GM21515 (cell line): ENCODE data around the gene COL27A1.
"Not testable (repeated sequence)": the region's sequence is repeated elsewhere in the genome, so short reads cannot be mapped to it uniquely, and the experiment has no call there.

Experiments
- ATAC-seq: cut with Tn5 transposase; IDR thresholded peaks from one replicate; pipeline ENCODE4 v1.9.1; 2021; ENCODE audit not compliant: unreplicated experiment

The COL27A1 gene

GRCh38 chr9:114180696-114181606 lies 25.6 kb downstream of the COL27A1 start:
- no peak for ATAC-seq

GRCh38 chr9:114181607-114182409 lies 26.5 kb downstream of the COL27A1 start:
- ATAC-seq, result no peak

GRCh38 chr9:114183006-114183405 lies 27.7 kb downstream of the COL27A1 start:
- no peak for ATAC-seq

GRCh38 chr9:114184071-114184470 lies 28.7 kb downstream of the COL27A1 start:
- no peak for ATAC-seq

- no peak for ATAC-seq
Observed at GRCh38 chr9:114184866-114185265, 29.5 kb downstream of the COL27A1 start.

GRCh38 chr9:114185570-114186490 lies 30.5 kb downstream of the COL27A1 start:
- no peak for ATAC-seq

GRCh38 chr9:114186605-114187289 lies 31.4 kb downstream of the COL27A1 start:
- no peak for ATAC-seq

- ATAC-seq, result no peak
Observed at GRCh38 chr9:114187827-114188226, 32.5 kb downstream of the COL27A1 start.

- no peak for ATAC-seq
Observed at GRCh38 chr9:114189823-114190562, 34.7 kb downstream of the COL27A1 start.

- ATAC-seq, result no peak
Observed at GRCh38 chr9:114190563-114190905, 35.2 kb downstream of the COL27A1 start.

- not testable (repeated sequence) for ATAC-seq
Observed at GRCh38 chr9:114191402-114191801, 36.1 kb downstream of the COL27A1 start.

GRCh38 chr9:114192539-114192938 lies 37.2 kb downstream of the COL27A1 start:
- ATAC-seq, result no peak

GRCh38 chr9:114193090-114193489 lies 37.8 kb downstream of the COL27A1 start:
- no peak for ATAC-seq

- ATAC-seq, result no peak
Observed at GRCh38 chr9:114196117-114196516, 40.8 kb downstream of the COL27A1 start.

- no peak for ATAC-seq
Observed at GRCh38 chr9:114196979-114197622, 41.8 kb downstream of the COL27A1 start.

GRCh38 chr9:114198249-114199040 lies 43.1 kb downstream of the COL27A1 start:
- ATAC-seq, result no peak

- no peak for ATAC-seq
Observed at GRCh38 chr9:114200721-114201300, 45.5 kb downstream of the COL27A1 start.

- ATAC-seq, result no peak
Observed at GRCh38 chr9:114202396-114202795, 47.1 kb downstream of the COL27A1 start.
